Measurements from ENCODE around the gene ATP6AP1.

GRCh38 chrX:154397888-154398667 is 30.4 kb upstream of the ATP6AP1 start, which contains the start of gene RPL10:
- TF ChIP-seq CTCF (IDR thresholded peaks at IDR 0.05; ENCODE audit: low read depth, low read length) (no peak), POLR2A (IDR thresholded peaks at IDR 0.05; ENCODE audit: extremely low read depth, insufficient read length) (peak; percentile 98), MAX (IDR thresholded peaks at IDR 0.05; ENCODE audit: low read depth, low read length) (peak; percentile 95)
